GM12878 (cell line): Measurements from ENCODE around the gene CLDN24. TPM values are rescaled to one million over a fixed set of nuclear protein-coding genes. Genes with fewer than 3 reads are reported as not detected.

Experiments used
- ATAC-seq: fragments of 200-7000 bp; cut with Tn5 transposase; 3 replicates; pipeline ENCODE4 v1.9.1; 2020; ENCODE audit warnings: mild to moderate bottlenecking, moderate library complexity
- BruUV-seq: library from RNA; stranded (reverse); fragments of 400-500 nt; replicated peaks from 2 replicates; lab custom pipeline; 2021; lab: Mats Ljungman, UMichigan
- CTCF ChIA-PET: fragments of 300-600 bp; sonication (Branson Sonifier 250); formaldehyde crosslinking; extraction: SDS; loops from one replicate; lab custom pipeline; 2021; ENCODE audit warnings: inconsistent platforms; lab: Yijun Ruan, JAX
- POLR2A ChIA-PET: fragments of 350-600 bp; formaldehyde crosslinking; extraction: SDS; loops from one replicate; lab custom pipeline; 2021; ENCODE audit warnings: inconsistent platforms; lab: Charles Lee
- RAD21 ChIA-PET: fragments of 300-600 bp; sonication (Branson Sonifier 250); formaldehyde crosslinking; loops from one replicate; lab custom pipeline; 2023; ENCODE audit warnings: antibody characterized with exemption; ENCODE audit not compliant: unreplicated experiment; lab: Charles Lee
- SMC1A ChIA-PET: fragments of 300-600 bp; sonication (Branson Sonifier 250); formaldehyde crosslinking; loops from one replicate; lab custom pipeline; 2023; ENCODE audit not compliant: unreplicated experiment, uncharacterized antibody; lab: Charles Lee
- DNase-seq: peaks from one replicate; pipeline ENCODE4 v3.0.0-alpha.2; 2011; ENCODE audit warnings: low read depth, low spot score
- FAIRE-seq: peaks from 3 replicates; lab custom pipeline; 2011; peaks lifted over from hg19 to GRCh38; lab: Jason Lieb, UNC
- H2AFZ ChIP-seq: 2 replicates; pipeline ENCODE4 v1.6.0; 2011; ENCODE audit warnings: low read depth, low read length, control low read depth; ENCODE audit not compliant: control insufficient read depth
- H3K27ac ChIP-seq: 2 replicates; pipeline ENCODE4 v1.5.1; 2011; ENCODE audit warnings: control low read depth; ENCODE audit not compliant: control insufficient read depth, insufficient read depth
- H3K27me3 ChIP-seq, 2 experiments: replicated peaks in 1 of 2; 2 replicates each; pipeline versions ENCODE4 v1.6.0 to v1.6.1; 2011; ENCODE audit warnings: low read length in 1 of 2; ENCODE audit not compliant: control insufficient read depth in 2 of 2, insufficient read depth in 2 of 2
- H3K36me3 ChIP-seq, 2 experiments: 2 replicates each; pipeline ENCODE4 v1.5.1; 2011; ENCODE audit warnings: low read length in 1 of 2; ENCODE audit not compliant: control insufficient read depth in 2 of 2, insufficient read depth in 2 of 2
- H3K4me1 ChIP-seq: 2 replicates; pipeline ENCODE4 v1.6.1; 2011; ENCODE audit warnings: mild to moderate bottlenecking, low read length, moderate library complexity, mixed read lengths; ENCODE audit not compliant: control insufficient read depth, insufficient read depth
- H3K4me2 ChIP-seq: 2 replicates; pipeline ENCODE4 v1.6.0; 2011; ENCODE audit warnings: control low read depth; ENCODE audit not compliant: control insufficient read depth, insufficient read depth
- H3K4me3 ChIP-seq: fragments of 200-600 bp; sonication (generic); 2 replicates; pipeline ENCODE4 v1.5.1; 2016
- H3K79me2 ChIP-seq: 2 replicates; pipeline ENCODE4 v1.6.0; 2011; ENCODE audit warnings: low read length; ENCODE audit not compliant: control insufficient read depth, insufficient read depth
- H3K9ac ChIP-seq: 2 replicates; pipeline ENCODE4 v1.8.0; 2011; ENCODE audit warnings: low read length, control low read depth, mixed read lengths; ENCODE audit not compliant: control insufficient read depth, insufficient read depth
- H3K9me3 ChIP-seq: replicated peaks from 3 replicates; pipeline ENCODE4 v1.5.1; 2011; ENCODE audit warnings: mild to moderate bottlenecking, low read length; ENCODE audit not compliant: control insufficient read depth, insufficient read depth
- H4K20me1 ChIP-seq: 2 replicates; pipeline ENCODE4 v1.6.0; 2011; ENCODE audit not compliant: control insufficient read depth, insufficient read depth
- ATF7 ChIP-seq: fragments of 450-650 bp; IDR thresholded peaks from 2 replicates; pipeline ENCODE4 v1.6.1; 2016; ENCODE audit warnings: low read depth, mild to moderate bottlenecking
- BHLHE40 ChIP-seq, 2 experiments: fragments of 450-650 bp in 1 of 2; IDR thresholded peaks; 2 replicates each; pipeline ENCODE4 v1.6.1; 2011 to 2017; ENCODE audit warnings: low read depth in 2 of 2, borderline replicate concordance in 1 of 2, improper control_type of control experiment in 1 of 2, low read length in 1 of 2, mild to moderate bottlenecking in 1 of 2
- CEBPB ChIP-seq, 2 experiments: fragments of 150-350 bp in 1 of 2; IDR thresholded peaks; 2 replicates each; pipeline ENCODE4 v1.6.1; 2012 to 2014; ENCODE audit warnings: low read depth in 2 of 2, low read length in 2 of 2, borderline replicate concordance in 1 of 2, inconsistent platforms in 1 of 2
- CHD2 ChIP-seq: IDR thresholded peaks from 2 replicates; pipeline ENCODE4 v1.6.1; 2011; ENCODE audit warnings: low read depth, low read length, improper control_type of control experiment, borderline replicate concordance
- E4F1 ChIP-seq: fragments of 450-650 bp; IDR thresholded peaks from 2 replicates; pipeline ENCODE4 v1.6.1; 2018; ENCODE audit warnings: borderline replicate concordance, mild to moderate bottlenecking; ENCODE audit not compliant: partially characterized antibody
- HCFC1 ChIP-seq: fragments of 150-350 bp; IDR thresholded peaks from 2 replicates; pipeline ENCODE4 v1.6.1; 2014; ENCODE audit warnings: low read length
- HDAC2 ChIP-seq: fragments of 200-600 bp; sonication (generic); IDR thresholded peaks from 2 replicates; pipeline ENCODE4 v1.6.1; 2017
- MEF2A ChIP-seq: IDR thresholded peaks from 2 replicates; pipeline ENCODE4 v1.6.1; 2011; ENCODE audit warnings: low read depth, mild to moderate bottlenecking, low read length, moderate library complexity; ENCODE audit not compliant: insufficient read depth
- MEF2B ChIP-seq: fragments of 450-650 bp; IDR thresholded peaks from 2 replicates; pipeline ENCODE4 v1.6.1; 2018; ENCODE audit warnings: mild to moderate bottlenecking, moderate library complexity; ENCODE audit not compliant: partially characterized antibody, poor library complexity, severe bottlenecking
- MLLT1 ChIP-seq: fragments of 450-650 bp; IDR thresholded peaks from 2 replicates; pipeline ENCODE4 v1.6.1; 2016; ENCODE audit warnings: mild to moderate bottlenecking
- NFYA ChIP-seq: IDR thresholded peaks from 2 replicates; pipeline ENCODE4 v1.6.1; 2011; ENCODE audit warnings: low read depth, mild to moderate bottlenecking, low read length, improper control_type of control experiment, borderline replicate concordance
- PKNOX1 ChIP-seq: fragments of 450-650 bp; IDR thresholded peaks from 2 replicates; pipeline ENCODE4 v1.6.1; 2016; ENCODE audit warnings: mild to moderate bottlenecking
- STAT3 ChIP-seq: IDR thresholded peaks from 2 replicates; pipeline ENCODE4 v1.6.1; 2011; ENCODE audit warnings: low read depth, low read length, improper control_type of control experiment
- WRNIP1 ChIP-seq: IDR thresholded peaks from 2 replicates; pipeline ENCODE4 v1.6.1; 2011; ENCODE audit warnings: low read depth, low read length, improper control_type of control experiment, borderline replicate concordance
- ZBTB33 ChIP-seq: fragments of 450-650 bp; IDR thresholded peaks from 2 replicates; pipeline ENCODE4 v1.6.1; 2017; ENCODE audit warnings: mild to moderate bottlenecking
- ZNF622 ChIP-seq: fragments of 450-650 bp; IDR thresholded peaks from 2 replicates; pipeline ENCODE4 v1.6.1; 2017; ENCODE audit warnings: mild to moderate bottlenecking, inconsistent platforms
- WGBS: methylation state at CpG from one replicate; pipeline ENCODE4 v1.1.6; 2016; ENCODE audit warnings: low lambda C conversion rate; ENCODE audit not compliant: insufficient replicate concordance, insufficient coverage; ENCODE audit errors: missing lambda C conversion rate; 5-methylcytosine and 5-hydroxymethylcytosine counted together
- in situ Hi-C: fragments of 300-500 bp; cut with MboI; formaldehyde crosslinking; loops from 9 replicates; pipeline ENCODE4 v1.14.3; 2018; ENCODE audit warnings: mixed read lengths
- intact Hi-C: fragments of 100-400 bp; cut with micrococcal nuclease; formaldehyde crosslinking; loops from one replicate; pipeline ENCODE4 v1.14.2; 2022; ENCODE audit not compliant: unreplicated experiment
- polyA plus RNA-seq, 11 experiments: library from polyadenylated mRNA; depleted of rRNA in 4 of 11; unstranded in 6 of 11; stranded (reverse) in 5 of 11; fragments of >200 nt; fragmentation: Nextera tagmentation in 4 of 11; fragmentation: Illumina TruSeq in 1 of 11; extraction: Ambion mirVana in 4 of 11; extraction: Trizol in 1 of 11; gene quantifications; 1 replicate in 1 of 11; 2 replicates in 10 of 11; pipeline versions ENCODE4 v1.2.1 to v1.2.3, GENCODE V29; 2011 to 2016; ENCODE audit warnings: inconsistent platforms in 2 of 11, missing spikeins in 2 of 11, low read depth in 1 of 11
- total RNA-seq, 4 experiments: library from RNA; depleted of rRNA in 3 of 4; stranded (reverse); fragments of >200 nt in 3 of 4; fragmentation: Illumina TruSeq in 1 of 4; extraction: Trizol in 1 of 4; gene quantifications; 2 replicates each; pipeline versions ENCODE4 v1.2.1 to v1.2.3, GENCODE V29; 2013 to 2021

Gene CLDN24
- total and polyA plus RNA-seq, 10 of the 15 experiments (the other 5 are each of a cell fraction or from before 2014, with no cell fraction given): not detected

GRCh38 chr4:183276106-183276505, 46.1 kb downstream of the CLDN24 start:
- H3K9ac ChIP-seq: no peak overlapping the region
- no peaks in the 10 kb centered on the region for H3K79me2 ChIP-seq
- no peaks in the 10 kb centered on the region for H3K4me1 ChIP-seq
- ChIA-PET CTCF (no interaction called here), POLR2A (no interaction called here), RAD21 (no interaction called here), SMC1A (interaction anchor here (0.6 kb wide), 1 partner anchor 1197 kb away, joined by 3 read pairs; no protein-coding TSS in a partner anchor)
- H3K4me2 ChIP-seq: no peak overlapping the region
- intact Hi-C loops: no loop called here
- ATAC-seq: no peak
- 0% methylated on average over 1 of the region's 1 CpG for WGBS
- no peak for DNase-seq
- no TSS peak for BruUV-seq
- in situ Hi-C loops: no loop called here
- no peaks in the 10 kb centered on the region for H3K9me3 ChIP-seq
- no peak overlapping the region for H3K27ac ChIP-seq
- no peaks in the 10 kb centered on the region for H4K20me1 ChIP-seq
- no peaks in the 10 kb centered on the region for H3K27me3 ChIP-seq
- H3K36me3 ChIP-seq: no peaks in the 10 kb centered on the region
- FAIRE-seq: no peak
- TF ChIP-seq ATF7: no peak
- TF ChIP-seq BHLHE40 (IDR thresholded peaks at IDR 0.05; ENCODE audit: borderline replicate concordance in 1 of 2, low read depth in 2 of 2, low read length in 1 of 2): no peak
- TF ChIP-seq E4F1: no peak
- TF ChIP-seq ZBTB33: no peak
- no peak for TF ChIP-seq PKNOX1
- TF ChIP-seq NFYA: no peak
- no peak for TF ChIP-seq MEF2B
- no peak for TF ChIP-seq CHD2
- no peak for TF ChIP-seq STAT3
- TF ChIP-seq WRNIP1: no peak
- TF ChIP-seq HDAC2: no peak
- TF ChIP-seq HCFC1: no peak
- no peak for TF ChIP-seq CEBPB (IDR thresholded peaks at IDR 0.05; ENCODE audit: borderline replicate concordance in 1 of 2, low read depth in 2 of 2, low read length in 2 of 2)
- no peak for TF ChIP-seq MEF2A
- no peak for TF ChIP-seq MLLT1
- TF ChIP-seq ZNF622: no peak
- H2AFZ ChIP-seq: no peak overlapping the region
- no peak overlapping the region for H3K4me3 ChIP-seq
